Gastroesophageal sphincter (tissue), 4 donors: ENCODE measurements around the gene PIGZ. TPM values are rescaled to one million over a fixed set of nuclear protein-coding genes. Genes with fewer than 3 reads are reported as not detected.

Source experiments
- ATAC-seq: fragments of 150-250 bp; one replicate; pipeline ENCODE4 v1.9.1; 2016; ENCODE audit warnings: mild to moderate bottlenecking, moderate library complexity
- H3K27ac ChIP-seq, 4 donors: fragments of 200-600 bp; sonication (generic) in 3 of 4; 1 replicate in 3 of 4; 2 replicates in 1 of 4; pipeline ENCODE4 v1.5.1; 2016 to 2019
- H3K27me3 ChIP-seq: fragments of 200-600 bp; sonication (generic); one replicate; pipeline ENCODE4 v1.5.1; 2019
- H3K36me3 ChIP-seq, 2 donors: fragments of 200-600 bp; sonication (generic); one replicate each; pipeline ENCODE4 v1.5.1; 2019; ENCODE audit warnings: control low read depth in 1 of 2
- H3K4me1 ChIP-seq, 3 donors: fragments of 200-600 bp; sonication (generic); 1 replicate in 2 of 3; 2 replicates in 1 of 3; pipeline ENCODE4 v1.5.1; 2016 to 2019; ENCODE audit warnings: control low read depth in 2 of 3
- H3K4me3 ChIP-seq, 2 donors: fragments of 200-600 bp; sonication (generic); one replicate each; pipeline ENCODE4 v1.5.1; 2019; ENCODE audit warnings: mild to moderate bottlenecking in 1 of 2, moderate library complexity in 1 of 2
- H3K9me3 ChIP-seq, 3 donors: fragments of 200-600 bp; sonication (generic); one replicate each; pipeline ENCODE4 v1.5.1; 2017 to 2019; ENCODE audit warnings: control low read depth in 2 of 3
- EP300 ChIP-seq: sonication (generic); formaldehyde crosslinking; IDR thresholded peaks from one replicate; pipeline ENCODE4 v1.6.1; 2017; ENCODE audit warnings: antibody characterized with exemption, mild to moderate bottlenecking
- POLR2A ChIP-seq, 2 donors: fragments of 450-650 bp; IDR thresholded peaks; one replicate each; pipeline ENCODE4 v1.6.1; 2017; ENCODE audit warnings: antibody characterized with exemption in 2 of 2, mild to moderate bottlenecking in 2 of 2, moderate library complexity in 1 of 2
- POLR2AphosphoS5 ChIP-seq: sonication (generic); formaldehyde crosslinking; IDR thresholded peaks from one replicate; pipeline ENCODE4 v1.6.1; 2017; ENCODE audit warnings: antibody characterized with exemption
- WGBS, 2 donors: methylation state at CpG; one replicate each; pipeline ENCODE4 v1.1.5; 2018; ENCODE audit warnings: low coverage in 1 of 2; 5-methylcytosine and 5-hydroxymethylcytosine counted together
- total RNA-seq, 4 donors: library from RNA; depleted of rRNA; stranded (reverse); fragments of >200 nt; gene quantifications; one replicate each; pipeline ENCODE4 v1.1.0, GENCODE V29; 2016
- TF ChIP-seq, protein P1 (sequence below), 4 experiments: fragments of 200-600 bp in 2 of 4; fragments of 450-650 bp in 2 of 4; sonication (generic) in 1 of 4; IDR thresholded peaks; one replicate each; pipeline ENCODE4 v1.5.1; 2017 to 2019; ENCODE audit warnings: antibody characterized with exemption in 4 of 4, mild to moderate bottlenecking in 2 of 4, moderate library complexity in 2 of 4

Gene PIGZ
- total RNA-seq, 4 donors from 2014 or later, result 5.0 to 15.3 (median 10.5) TPM

GRCh38 chr3:196965804-196966173 is 2.8 kb downstream of the PIGZ start:
- Histone ChIP-seq H3K9me3 (no peaks in the 10 kb centered on the region), H3K27ac (no peak overlapping the region), H3K4me3 (no peak overlapping the region), H3K36me3 (no peaks in the 10 kb centered on the region), H3K27me3 (no peaks in the 10 kb centered on the region), H3K4me1 (peaks cover 0 to 24% (median 8%) of the 10 kb centered on the region in 3 donors)
- TF ChIP-seq, protein P1, sequence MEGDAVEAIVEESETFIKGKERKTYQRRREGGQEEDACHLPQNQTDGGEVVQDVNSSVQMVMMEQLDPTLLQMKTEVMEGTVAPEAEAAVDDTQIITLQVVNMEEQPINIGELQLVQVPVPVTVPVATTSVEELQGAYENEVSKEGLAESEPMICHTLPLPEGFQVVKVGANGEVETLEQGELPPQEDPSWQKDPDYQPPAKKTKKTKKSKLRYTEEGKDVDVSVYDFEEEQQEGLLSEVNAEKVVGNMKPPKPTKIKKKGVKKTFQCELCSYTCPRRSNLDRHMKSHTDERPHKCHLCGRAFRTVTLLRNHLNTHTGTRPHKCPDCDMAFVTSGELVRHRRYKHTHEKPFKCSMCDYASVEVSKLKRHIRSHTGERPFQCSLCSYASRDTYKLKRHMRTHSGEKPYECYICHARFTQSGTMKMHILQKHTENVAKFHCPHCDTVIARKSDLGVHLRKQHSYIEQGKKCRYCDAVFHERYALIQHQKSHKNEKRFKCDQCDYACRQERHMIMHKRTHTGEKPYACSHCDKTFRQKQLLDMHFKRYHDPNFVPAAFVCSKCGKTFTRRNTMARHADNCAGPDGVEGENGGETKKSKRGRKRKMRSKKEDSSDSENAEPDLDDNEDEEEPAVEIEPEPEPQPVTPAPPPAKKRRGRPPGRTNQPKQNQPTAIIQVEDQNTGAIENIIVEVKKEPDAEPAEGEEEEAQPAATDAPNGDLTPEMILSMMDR (IDR thresholded peaks at IDR 0.05), result no peak
- TF ChIP-seq POLR2AphosphoS5 (no peak), EP300 (no peak), POLR2A (IDR thresholded peaks at IDR 0.05) (no peak)
- ATAC-seq, result no peak
- WGBS, 2 donors, result 90 to 91% methylated on average over 7 to 10 of the region's 10 CpGs

- TF ChIP-seq, protein P1 (IDR thresholded peaks at IDR 0.05), result no peak
- no peak for TF ChIP-seq POLR2AphosphoS5
- TF ChIP-seq POLR2A (IDR thresholded peaks at IDR 0.05), result no peak
- no peak for TF ChIP-seq EP300
- WGBS, 2 donors, result 82 to 89% methylated on average over 7 to 10 of the region's 11 CpGs
- no peak for ATAC-seq
- no peak overlapping the region for H3K4me3 ChIP-seq
- no peaks in the 10 kb centered on the region for H3K27me3 ChIP-seq
- no peak overlapping the region for H3K27ac ChIP-seq
- peaks cover 0 to 23% (median 8%) of the 10 kb centered on the region in 3 donors for H3K4me1 ChIP-seq
- no peaks in the 10 kb centered on the region for H3K9me3 ChIP-seq
- no peaks in the 10 kb centered on the region for H3K36me3 ChIP-seq
Observed at GRCh38 chr3:196965112-196965803, 3.4 kb downstream of the PIGZ start.

- peaks cover 0 to 19% (median 8%) of the 10 kb centered on the region in 3 donors for H3K4me1 ChIP-seq
Observed at GRCh38 chr3:196963631-196963953, 5.0 kb downstream of the PIGZ start.

DNA sequence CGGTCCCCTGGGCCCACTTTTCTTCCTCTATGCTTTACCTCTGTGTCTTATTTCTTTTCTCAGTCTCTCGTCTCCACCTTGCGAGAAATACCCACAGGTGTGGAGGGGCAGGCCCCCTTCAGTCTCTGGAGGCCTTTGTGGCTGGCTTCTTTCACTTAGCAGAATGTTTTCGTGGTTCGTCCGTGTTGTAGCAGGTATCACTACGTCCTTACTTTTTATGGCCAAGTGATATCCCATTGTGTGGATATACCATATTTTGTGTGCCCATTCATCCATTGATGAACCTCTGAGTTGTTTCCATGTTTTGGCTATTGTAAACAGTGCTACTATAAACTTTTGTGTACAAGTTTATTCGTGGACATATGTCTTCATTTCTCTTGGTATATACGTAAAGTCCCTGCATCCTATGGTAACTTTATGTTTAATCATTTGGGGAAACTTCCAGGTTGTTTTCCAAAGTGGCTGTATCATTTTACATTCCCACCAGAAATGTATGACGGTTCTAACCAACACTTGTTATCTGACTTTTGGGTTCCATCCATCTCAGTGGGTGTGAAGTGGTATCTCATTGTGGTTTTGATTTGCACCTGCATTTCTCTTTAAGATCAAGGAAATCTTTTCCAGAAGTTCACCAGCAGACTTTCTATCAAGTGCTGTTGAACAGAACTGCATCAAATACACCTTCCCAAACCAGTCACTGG is 5.6 kb downstream of the PIGZ start:
- no peak for ATAC-seq
- no peaks in the 10 kb centered on the region for H3K9me3 ChIP-seq
- H3K4me1 ChIP-seq, result peaks cover 0 to 15% (median 7%) of the 10 kb centered on the region in 3 donors
- TF ChIP-seq POLR2AphosphoS5 (no peak), EP300 (no peak), POLR2A (IDR thresholded peaks at IDR 0.05) (no peak)
- TF ChIP-seq, protein P1 (IDR thresholded peaks at IDR 0.05), result no peak
- WGBS, 2 donors, result 89 to 96% methylated on average over 8 to 10 of the region's 10 CpGs
- H3K27me3 ChIP-seq, result no peaks in the 10 kb centered on the region
- H3K36me3 ChIP-seq, result no peaks in the 10 kb centered on the region
- H3K4me3 ChIP-seq, result no peak overlapping the region
- no peak overlapping the region for H3K27ac ChIP-seq

More at GRCh38 chr3:196963631-196963953, 5.0 kb downstream of the PIGZ start:
- Histone ChIP-seq H3K36me3 (no peaks in the 10 kb centered on the region), H3K27me3 (no peaks in the 10 kb centered on the region), H3K9me3 (no peaks in the 10 kb centered on the region), H3K27ac (no peak overlapping the region), H3K4me3 (no peak overlapping the region)
- no peak for ATAC-seq
- 46 to 92% methylated on average over 2 of the region's 2 CpGs for WGBS, 2 donors
- TF ChIP-seq EP300 (no peak), POLR2AphosphoS5 (no peak), POLR2A (IDR thresholded peaks at IDR 0.05) (no peak)
- TF ChIP-seq, protein P1 (IDR thresholded peaks at IDR 0.05), result no peak
